Endothelial cell of umbilical vein (primary cell): ENCODE measurements around the gene ITGB3. TPM values are rescaled to one million over a fixed set of nuclear protein-coding genes. Genes with fewer than 3 reads are reported as not detected.

Experiments
- BruUV-seq: library from RNA; stranded (reverse); fragments of 400-500 nt; replicated peaks from 2 replicates; lab custom pipeline; 2021; lab: Mats Ljungman, UMichigan
- CTCF ChIA-PET: fragments of 300-600, 350-600 bp; sonication (Branson Sonifier 250); formaldehyde crosslinking; loops from one replicate; lab custom pipeline; 2021; ENCODE audit warnings: antibody characterized with exemption, inconsistent platforms; lab: Charles Lee
- POLR2A ChIA-PET: fragments of 300-600, 350-600 bp; sonication (Branson Sonifier 250); formaldehyde crosslinking; loops from one replicate; lab custom pipeline; 2021; ENCODE audit warnings: antibody characterized with exemption, inconsistent platforms; lab: Charles Lee
- DNase-seq: peaks from one replicate; pipeline ENCODE4 v3.0.0-alpha.2; 2011; ENCODE audit warnings: low read depth, low spot score
- FAIRE-seq: peaks from 2 replicates; lab custom pipeline; 2011; peaks lifted over from hg19 to GRCh38; lab: Jason Lieb, UNC
- H2AFZ ChIP-seq: 2 replicates; pipeline ENCODE4 v1.6.0; 2012; ENCODE audit warnings: low read depth, low read length, control low read depth, inconsistent platforms
- H3K27ac ChIP-seq: 2 replicates; pipeline ENCODE4 v1.5.1; 2011; ENCODE audit warnings: low read depth, mild to moderate bottlenecking, control low read depth, low read length, moderate library complexity; ENCODE audit not compliant: insufficient read depth
- H3K27me3 ChIP-seq, 2 experiments: 2 replicates each; pipeline versions ENCODE4 v1.6.0 to v1.6.1; 2011; ENCODE audit warnings: low read length in 2 of 2, mixed read lengths in 1 of 2; ENCODE audit not compliant: control insufficient read depth in 2 of 2, insufficient read depth in 2 of 2
- H3K36me3 ChIP-seq, 2 experiments: 2 replicates in 1 of 2; 3 replicates in 1 of 2; pipeline ENCODE4 v1.5.1; 2011; ENCODE audit warnings: low read length in 2 of 2, mild to moderate bottlenecking in 1 of 2, moderate library complexity in 1 of 2; ENCODE audit not compliant: control insufficient read depth in 2 of 2, insufficient read depth in 2 of 2; ENCODE audit errors: extremely low read depth in 1 of 2
- H3K4me1 ChIP-seq: 3 replicates; pipeline ENCODE4 v1.5.1; 2011; ENCODE audit warnings: mild to moderate bottlenecking, low read length; ENCODE audit not compliant: control insufficient read depth, insufficient read depth; ENCODE audit errors: extremely low read depth
- H3K4me2 ChIP-seq: 2 replicates; pipeline ENCODE4 v1.6.1; 2011; ENCODE audit warnings: low read length, control low read depth, mixed read lengths; ENCODE audit not compliant: insufficient read depth
- H3K4me3 ChIP-seq, 3 experiments: fragments of 200-600 bp in 1 of 3; sonication (generic), shearing (Covaris generic) in 1 of 3; replicated peaks in 1 of 3; 2 replicates each; pipeline ENCODE4 v1.5.1; 2011 to 2016; ENCODE audit warnings: control low read depth in 3 of 3, low read length in 3 of 3, mild to moderate bottlenecking in 2 of 3, inconsistent platforms in 1 of 3, low read depth in 1 of 3, moderate library complexity in 1 of 3; ENCODE audit not compliant: insufficient read depth in 1 of 3
- H3K79me2 ChIP-seq: 2 replicates; pipeline ENCODE4 v1.6.0; 2012; ENCODE audit warnings: low read length, inconsistent platforms; ENCODE audit not compliant: control insufficient read depth, insufficient read depth
- H3K9ac ChIP-seq: replicated peaks from 2 replicates; pipeline ENCODE3; 2011; ENCODE audit warnings: low read length, control low read depth; ENCODE audit not compliant: insufficient read depth; ENCODE audit errors: extremely low read depth
- H3K9me1 ChIP-seq: replicated peaks from 3 replicates; pipeline ENCODE4 v1.6.0; 2011; ENCODE audit warnings: mild to moderate bottlenecking, low read length; ENCODE audit not compliant: control insufficient read depth, insufficient read depth; ENCODE audit errors: extremely low read depth
- H3K9me3 ChIP-seq: replicated peaks from 2 replicates; pipeline ENCODE4 v1.5.1; 2012; ENCODE audit warnings: low read length, inconsistent platforms; ENCODE audit not compliant: control insufficient read depth, insufficient read depth
- H4K20me1 ChIP-seq: replicated peaks from 2 replicates; pipeline ENCODE3; 2011; ENCODE audit warnings: mild to moderate bottlenecking, low read length; ENCODE audit not compliant: control insufficient read depth, insufficient read depth; ENCODE audit errors: extremely low read depth
- CTCF ChIP-seq, 2 donors: IDR thresholded peaks; 1 replicate in 1 of 2; 2 replicates in 1 of 2; pipeline ENCODE4 v1.5.1; 2011; ENCODE audit warnings: low read length in 2 of 2, mild to moderate bottlenecking in 2 of 2, moderate library complexity in 2 of 2, control low read depth in 1 of 2, inconsistent platforms in 1 of 2, low read depth in 1 of 2; ENCODE audit not compliant: insufficient read depth in 1 of 2; ENCODE audit errors: extremely low read depth in 1 of 2
- EZH2 ChIP-seq: IDR thresholded peaks from 2 replicates; pipeline ENCODE4 v1.6.1; 2012; ENCODE audit warnings: borderline replicate concordance, low read depth, mild to moderate bottlenecking, moderate library complexity, low read length, inconsistent platforms; ENCODE audit not compliant: severe bottlenecking
- FOS ChIP-seq: IDR thresholded peaks from 2 replicates; pipeline ENCODE4 v1.6.1; 2011; ENCODE audit warnings: mild to moderate bottlenecking, low read length, moderate library complexity, borderline replicate concordance; ENCODE audit not compliant: insufficient read depth
- GATA2 ChIP-seq: IDR thresholded peaks from 2 replicates; pipeline ENCODE4 v1.7.0; 2011; ENCODE audit warnings: low read depth, mild to moderate bottlenecking, moderate library complexity, mixed read lengths, low read length; ENCODE audit not compliant: insufficient read length, insufficient read depth
- JUN ChIP-seq: IDR thresholded peaks from 2 replicates; pipeline ENCODE4 v1.6.1; 2011; ENCODE audit warnings: borderline replicate concordance, low read depth; ENCODE audit not compliant: insufficient read length, insufficient read depth
- MAX ChIP-seq: IDR thresholded peaks from 2 replicates; pipeline ENCODE4 v1.6.1; 2011; ENCODE audit not compliant: insufficient read depth, insufficient read length
- MYC ChIP-seq: IDR thresholded peaks from one replicate; pipeline ENCODE4 v1.6.1; 2011; ENCODE audit warnings: mild to moderate bottlenecking, low read depth, low read length
- POLR2A ChIP-seq: IDR thresholded peaks from 2 replicates; pipeline ENCODE4 v1.6.1; 2012; ENCODE audit warnings: low read depth, mild to moderate bottlenecking, control low read depth, low read length
- POLR2AphosphoS5 ChIP-seq: IDR thresholded peaks from 2 replicates; pipeline ENCODE4 v1.6.1; 2012; ENCODE audit warnings: low read depth, mild to moderate bottlenecking, control low read depth, low read length, moderate library complexity; ENCODE audit not compliant: insufficient read depth
- dilution Hi-C: fragments of 300-500 bp; cut with MboI; formaldehyde crosslinking; loops from one replicate; pipeline ENCODE4 v1.15.0; 2019; ENCODE audit warnings: low sequenced_read_pairs; ENCODE audit not compliant: extremely low pct_ligation_motif_present
- intact Hi-C: fragments of 100-400 bp; cut with micrococcal nuclease; formaldehyde crosslinking; loops from one replicate; pipeline ENCODE4 v1.10.0; 2022
- polyA plus RNA-seq, 4 experiments: library from polyadenylated mRNA; depleted of rRNA in 3 of 4; stranded (reverse) in 3 of 4; unstranded in 1 of 4; fragments of >200 nt; gene quantifications; 2 replicates each; pipeline versions ENCODE4 v1.2.1 to v1.2.3, GENCODE V29; 2011 to 2012; ENCODE audit warnings: missing spikeins in 1 of 4
- total RNA-seq: library from RNA; stranded (reverse); gene quantifications from 2 replicates; pipeline ENCODE4 v1.2.3, GENCODE V29; 2021

Gene ITGB3
- total and polyA plus RNA-seq, 2 donors (not counting 3 experiments of a cell fraction or from before 2014, with no cell fraction given), result 55.8 to 60.0 TPM

GRCh38 chr17:47235506-47235905, 18.1 kb upstream of the ITGB3 start:
- H3K4me3 ChIP-seq, result no peak overlapping the region
- dilution Hi-C loops (no loop called here), intact Hi-C loops (no loop called here)
- H3K27ac ChIP-seq, result no peak overlapping the region
- no TSS peak for BruUV-seq
- H3K36me3 ChIP-seq, result no peaks in the 10 kb centered on the region
- peaks cover 15% of the 10 kb centered on the region for H3K4me1 ChIP-seq
- H3K27me3 ChIP-seq, result no peaks in the 10 kb centered on the region
- H3K9me3 ChIP-seq, result no peaks in the 10 kb centered on the region
- TF ChIP-seq FOS (no peak), JUN (no peak), CTCF (IDR thresholded peaks at IDR 0.05; ENCODE audit: extremely low read depth in 1 of 2, insufficient read depth in 1 of 2, low read depth in 1 of 2, low read length in 2 of 2) (no peak), POLR2A (no peak), MAX (no peak), MYC (no peak), POLR2AphosphoS5 (no peak), EZH2 (no peak), GATA2 (no peak)
- no peak overlapping the region for H2AFZ ChIP-seq
- CTCF ChIA-PET, result interaction anchor here (2.8 kb wide), 1 partner anchor 80 kb away, joined by 12 read pairs; no protein-coding TSS in a partner anchor
- POLR2A ChIA-PET, result no interaction called here
- FAIRE-seq (no peak), DNase-seq (no peak)
- no peak overlapping the region for H3K4me2 ChIP-seq
- H3K9me1 ChIP-seq, result no peaks in the 10 kb centered on the region
- no peaks in the 10 kb centered on the region for H4K20me1 ChIP-seq
- no peak overlapping the region for H3K9ac ChIP-seq
- H3K79me2 ChIP-seq, result no peaks in the 10 kb centered on the region
